IPS-11a (cell line): Measurements from ENCODE around the gene EP400.
"Not testable (repeated sequence)": the region's sequence is repeated elsewhere in the genome, so short reads cannot be mapped to it uniquely, and the experiment has no call there.

Source experiments
- H3K4me3 ChIP-seq: one replicate; pipeline ENCODE4 v1.5.1; 2013; ENCODE audit warnings: low read depth, low read length, control low read depth

The EP400 gene

GRCh38 chr12:131948166-131948712, 1.5 kb upstream of the EP400 start:
- no peak overlapping the region for H3K4me3 ChIP-seq

GRCh38 chr12:131948713-131949430, 870 bp upstream of the EP400 start:
- H3K4me3 ChIP-seq, result not testable (repeated sequence)

- H3K4me3 ChIP-seq, result peak overlapping the region; percentile 82
These were observed 606 bp downstream of the EP400 start for GRCh38 chr12:131950182-131950913.

GRCh38 chr12:131953810-131954209, 4.1 kb downstream of the EP400 start:
- H3K4me3 ChIP-seq, result not testable (repeated sequence)

GRCh38 chr12:131954460-131954859, 4.7 kb downstream of the EP400 start:
- H3K4me3 ChIP-seq, result not testable (repeated sequence)

GRCh38 chr12:131959116-131959515, 9.4 kb downstream of the EP400 start:
- H3K4me3 ChIP-seq, result no peak overlapping the region

GRCh38 chr12:131959641-131960589, 10.2 kb downstream of the EP400 start:
- no peak overlapping the region for H3K4me3 ChIP-seq

GRCh38 chr12:131960590-131961325, 11.0 kb downstream of the EP400 start:
- H3K4me3 ChIP-seq, result not testable (repeated sequence)

GRCh38 chr12:131961328-131961727, 11.6 kb downstream of the EP400 start:
- not testable (repeated sequence) for H3K4me3 ChIP-seq

GRCh38 chr12:131962069-131962468, 12.3 kb downstream of the EP400 start:
- H3K4me3 ChIP-seq, result no peak overlapping the region

GRCh38 chr12:131963381-131963780, 13.6 kb downstream of the EP400 start:
- H3K4me3 ChIP-seq, result no peak overlapping the region

GRCh38 chr12:131965073-131965472, 15.3 kb downstream of the EP400 start:
- no peak overlapping the region for H3K4me3 ChIP-seq

GRCh38 chr12:131971226-131971625, 21.5 kb downstream of the EP400 start:
- H3K4me3 ChIP-seq, result no peak overlapping the region

- no peak overlapping the region for H3K4me3 ChIP-seq
These were observed 25.5 kb downstream of the EP400 start for GRCh38 chr12:131975228-131975627.

- no peak overlapping the region for H3K4me3 ChIP-seq
These were observed 29.9 kb downstream of the EP400 start for GRCh38 chr12:131979606-131980005.

GRCh38 chr12:131980263-131980662, 30.5 kb downstream of the EP400 start:
- H3K4me3 ChIP-seq, result no peak overlapping the region

GRCh38 chr12:131981388-131981787, 31.6 kb downstream of the EP400 start:
- no peak overlapping the region for H3K4me3 ChIP-seq

GRCh38 chr12:131982041-131982440, 32.3 kb downstream of the EP400 start:
- no peak overlapping the region for H3K4me3 ChIP-seq

- H3K4me3 ChIP-seq, result no peak overlapping the region
These were observed 33.3 kb downstream of the EP400 start for GRCh38 chr12:131983026-131983425.

- H3K4me3 ChIP-seq, result no peak overlapping the region
These were observed 33.8 kb downstream of the EP400 start for GRCh38 chr12:131983554-131983953.
